Central memory CD8-positive, alpha-beta T cell (primary cell): ENCODE measurements around the gene MLH3.

Experiments used
- ATAC-seq: fragments of 150-1000 bp; cut with Tn5 transposase; replicated peaks from 2 replicates; pipeline ENCODE4 v1.10.0; 2022; ENCODE audit warnings: mild to moderate bottlenecking, moderate FRiP score, moderate number of reproducible peaks; ENCODE audit not compliant: poor library complexity, severe bottlenecking; ENCODE audit errors: extremely low read depth
- DNase-seq, 2 donors: peaks; one replicate each; pipeline ENCODE4 v3.0.0; 2021; ENCODE audit warnings: low spot score in 2 of 2
- H3K27ac Mint-ChIP-seq: one replicate; pipeline ENCODE4 v1.8.0; 2022; ENCODE audit warnings: low read depth, mild to moderate bottlenecking, moderate library complexity, mixed read lengths
- H3K27me3 Mint-ChIP-seq: one replicate; pipeline ENCODE4 v1.8.0; 2022; ENCODE audit warnings: mixed read lengths
- H3K36me3 Mint-ChIP-seq: one replicate; pipeline ENCODE4 v1.8.0; 2022; ENCODE audit warnings: mild to moderate bottlenecking, moderate library complexity, mixed read lengths; ENCODE audit not compliant: insufficient read depth
- H3K4me1 Mint-ChIP-seq: one replicate; pipeline ENCODE4 v1.8.0; 2022; ENCODE audit warnings: mixed read lengths
- H3K4me3 Mint-ChIP-seq: one replicate; pipeline ENCODE4 v1.8.0; 2022; ENCODE audit warnings: mild to moderate bottlenecking, moderate library complexity, mixed read lengths
- H3K9me3 Mint-ChIP-seq: one replicate; pipeline ENCODE4 v1.8.0; 2022; ENCODE audit warnings: mixed read lengths

Gene MLH3

DNA sequence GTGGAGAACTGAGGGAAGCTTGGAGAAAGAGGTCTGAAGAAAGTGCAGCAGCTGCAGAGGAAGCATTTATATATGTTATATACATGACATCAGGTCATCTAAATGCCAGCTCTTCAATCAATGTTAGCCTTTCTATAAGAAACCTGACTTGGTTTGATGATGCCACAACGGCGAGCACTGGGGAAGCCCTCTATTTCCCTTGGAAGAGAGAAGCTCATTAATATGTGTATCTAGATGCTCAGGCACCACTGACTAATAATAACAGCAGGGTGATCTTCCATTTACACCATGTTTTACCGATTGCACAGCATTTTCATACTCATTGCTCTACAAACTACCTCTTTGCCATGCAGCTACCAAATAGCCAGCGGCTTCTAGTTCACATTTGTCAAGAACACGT is 11.7 kb upstream of the MLH3 start:
- no peak for DNase-seq
- H3K4me3 Mint-ChIP-seq, result peak overlapping the region; percentile 99
- H3K9me3 Mint-ChIP-seq, result no peaks in the 10 kb centered on the region
- H3K27ac Mint-ChIP-seq, result peak overlapping the region; percentile 99
- no peaks in the 10 kb centered on the region for H3K27me3 Mint-ChIP-seq
- H3K36me3 Mint-ChIP-seq, result peaks cover 11% of the 10 kb centered on the region
- ATAC-seq, result peak; percentile 16
- peaks cover 23% of the 10 kb centered on the region for H3K4me1 Mint-ChIP-seq

DNA sequence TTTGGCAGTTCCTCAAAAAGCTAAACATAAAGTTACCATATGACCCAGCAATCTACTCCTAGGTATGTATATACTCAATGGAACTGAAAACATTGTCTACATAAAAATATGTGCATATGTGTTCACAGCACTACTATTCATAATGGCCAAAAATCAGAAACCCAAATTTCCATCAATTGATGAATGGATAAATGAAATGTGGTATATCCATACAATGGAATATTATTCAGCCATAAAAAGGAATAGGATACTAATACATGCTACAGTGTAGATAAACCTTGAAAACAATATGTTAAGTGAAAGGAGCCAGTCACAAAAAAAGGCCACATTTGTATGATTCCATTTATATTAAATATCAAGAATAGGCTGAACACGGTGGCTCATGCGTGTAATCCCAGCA is 9.2 kb upstream of the MLH3 start:
- H3K27me3 Mint-ChIP-seq, result no peaks in the 10 kb centered on the region
- ATAC-seq, result no peak
- H3K4me3 Mint-ChIP-seq, result no peak overlapping the region
- DNase-seq, result no peak
- peaks cover 29% of the 10 kb centered on the region for H3K4me1 Mint-ChIP-seq
- H3K27ac Mint-ChIP-seq, result no peak overlapping the region
- peaks cover 11% of the 10 kb centered on the region for H3K36me3 Mint-ChIP-seq
- no peaks in the 10 kb centered on the region for H3K9me3 Mint-ChIP-seq

DNA sequence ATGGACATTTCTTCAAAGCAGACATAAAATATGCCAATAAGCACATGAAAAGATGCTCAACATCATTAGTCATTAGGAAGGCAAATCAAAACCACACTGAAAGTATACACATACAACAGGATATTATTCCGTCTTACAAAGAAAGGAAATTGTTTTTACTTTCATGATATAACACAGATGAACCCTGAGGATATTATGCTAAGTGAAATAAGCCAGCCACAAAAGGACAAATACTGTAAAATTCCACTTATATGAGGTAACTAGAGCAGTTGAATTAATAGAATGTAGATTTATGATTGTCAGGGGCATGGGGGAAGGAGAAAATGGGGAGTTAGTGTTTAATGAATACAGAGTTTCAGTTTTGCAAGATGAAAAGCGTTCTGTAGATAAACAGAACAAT is 8.4 kb upstream of the MLH3 start:
- no peaks in the 10 kb centered on the region for H3K27me3 Mint-ChIP-seq
- peaks cover 11% of the 10 kb centered on the region for H3K36me3 Mint-ChIP-seq
- H3K4me1 Mint-ChIP-seq, result peaks cover 29% of the 10 kb centered on the region
- ATAC-seq (no peak), DNase-seq (no peak)
- no peaks in the 10 kb centered on the region for H3K9me3 Mint-ChIP-seq
- no peak overlapping the region for H3K4me3 Mint-ChIP-seq
- H3K27ac Mint-ChIP-seq, result no peak overlapping the region

DNA sequence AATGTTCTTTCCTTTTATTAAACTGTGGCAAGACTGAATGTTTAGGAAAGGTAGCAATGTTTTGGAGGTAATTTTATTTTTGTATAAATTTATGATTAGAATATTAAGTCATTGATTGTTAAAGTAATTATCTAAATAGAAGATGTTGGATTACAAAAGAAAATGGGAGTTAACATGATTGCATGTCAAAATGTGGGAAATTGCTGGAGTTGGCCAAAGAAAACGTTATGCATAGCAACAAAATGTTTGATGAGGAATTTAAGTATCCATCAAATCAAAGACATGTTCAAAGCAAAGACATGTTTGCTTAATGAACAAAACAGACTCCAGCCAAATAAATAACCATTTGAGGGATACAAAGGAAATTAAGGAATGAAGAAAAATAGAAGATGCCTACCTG is 3.2 kb upstream of the MLH3 start:
- ATAC-seq (no peak), DNase-seq (no peak)
- Mint-ChIP-seq H3K27ac (no peak overlapping the region), H3K36me3 (peaks cover 19% of the 10 kb centered on the region), H3K4me3 (no peak overlapping the region), H3K4me1 (peaks cover 17% of the 10 kb centered on the region), H3K27me3 (no peaks in the 10 kb centered on the region), H3K9me3 (no peaks in the 10 kb centered on the region)

DNA sequence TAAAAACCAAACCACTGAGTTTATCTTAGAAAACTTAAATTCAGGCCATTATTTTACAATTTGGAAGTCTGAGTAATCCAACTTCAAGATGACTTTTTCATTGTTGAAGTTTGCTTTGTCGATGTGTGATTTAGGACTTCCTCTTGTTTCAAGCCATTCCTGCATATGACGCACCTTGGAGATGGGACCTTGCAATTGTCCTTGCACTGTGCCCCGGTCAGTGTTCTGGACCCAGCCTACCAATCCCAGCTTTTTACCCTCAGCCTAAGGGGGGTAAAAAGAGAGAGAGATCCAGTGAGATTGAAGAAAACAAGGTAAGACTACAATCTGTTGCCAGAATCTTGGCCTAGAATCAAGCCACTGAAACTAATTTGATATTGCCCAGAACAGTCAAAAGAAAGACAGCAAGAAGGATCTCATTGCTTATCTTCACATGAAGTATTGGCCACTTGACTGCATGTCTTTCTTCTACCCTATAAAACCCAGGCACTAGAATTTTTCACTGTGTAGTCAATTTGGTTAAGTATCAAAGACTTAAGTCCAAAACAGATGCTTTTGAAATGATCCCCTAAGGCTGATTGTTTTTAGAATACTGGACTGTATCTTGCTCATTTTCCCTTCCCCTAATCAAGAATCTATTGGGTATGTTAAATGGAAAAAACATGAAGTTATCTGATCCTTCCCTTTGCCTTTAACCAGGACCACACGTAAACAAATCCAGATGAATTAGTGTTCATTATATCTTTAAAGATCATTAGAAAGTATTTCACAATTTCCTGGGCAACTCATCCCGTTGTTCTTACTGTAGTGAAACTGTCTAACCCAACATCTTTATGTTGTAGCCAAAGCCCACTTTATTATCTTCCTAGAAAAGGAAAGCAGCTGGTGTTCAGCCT is 2.4 kb upstream of the MLH3 start:
- H3K4me1 Mint-ChIP-seq, result peaks cover 18% of the 10 kb centered on the region
- H3K27ac Mint-ChIP-seq, result peak overlapping the region; percentile 98
- no peaks in the 10 kb centered on the region for H3K27me3 Mint-ChIP-seq
- H3K4me3 Mint-ChIP-seq, result no peak overlapping the region
- DNase-seq (no peak), ATAC-seq (no peak)
- peaks cover 18% of the 10 kb centered on the region for H3K36me3 Mint-ChIP-seq
- H3K9me3 Mint-ChIP-seq, result no peaks in the 10 kb centered on the region

DNA sequence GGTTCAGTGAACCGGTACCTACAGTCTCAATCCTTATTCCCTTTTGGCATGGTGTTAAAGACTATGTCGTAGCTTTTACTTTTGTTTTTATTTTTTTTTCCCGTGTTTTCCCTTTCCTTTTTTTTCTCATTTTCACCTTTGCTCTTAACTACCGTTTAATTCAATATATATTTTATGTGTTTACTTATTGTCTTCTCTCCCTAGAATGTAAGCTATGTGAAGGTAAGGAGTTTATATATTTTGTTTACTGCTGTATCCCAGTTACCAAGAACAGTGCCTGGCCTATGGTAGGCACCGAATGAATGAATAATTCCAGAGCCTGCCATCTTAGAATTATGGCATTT is 261 bp upstream of the MLH3 start:
- H3K9me3 Mint-ChIP-seq, result no peaks in the 10 kb centered on the region
- H3K27me3 Mint-ChIP-seq, result no peaks in the 10 kb centered on the region
- peak overlapping the region; percentile 88 for H3K4me3 Mint-ChIP-seq
- peaks cover 29% of the 10 kb centered on the region for H3K4me1 Mint-ChIP-seq
- H3K27ac Mint-ChIP-seq, result peak overlapping the region; percentile 98
- no peak for ATAC-seq
- no peak for DNase-seq
- peaks cover 18% of the 10 kb centered on the region for H3K36me3 Mint-ChIP-seq

DNA sequence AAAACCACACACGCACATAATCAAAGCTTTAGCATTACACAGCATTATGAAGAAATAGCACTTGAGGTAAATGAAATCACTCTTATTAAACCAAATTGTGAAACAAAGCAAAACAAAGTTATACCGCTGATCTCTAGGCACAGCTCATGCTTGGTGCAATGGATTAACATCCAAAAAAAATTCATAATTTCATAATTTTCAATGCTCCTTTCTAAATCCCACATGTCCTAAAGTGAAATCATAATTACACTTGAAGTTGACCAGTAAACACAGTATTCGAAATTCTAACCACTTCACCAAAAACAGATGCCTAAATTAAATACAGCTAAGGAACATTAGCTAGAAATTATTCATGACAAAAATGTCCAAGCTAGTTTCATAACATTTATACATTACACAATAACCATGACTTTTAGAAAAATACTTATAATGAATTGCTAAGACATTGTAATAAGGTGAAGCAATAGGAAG is 1.5 kb downstream of the MLH3 start:
- H3K27ac Mint-ChIP-seq, result peak overlapping the region; percentile 98
- peaks cover 40% of the 10 kb centered on the region for H3K4me1 Mint-ChIP-seq
- H3K9me3 Mint-ChIP-seq, result no peaks in the 10 kb centered on the region
- DNase-seq, result no peak
- H3K4me3 Mint-ChIP-seq, result peak overlapping the region; percentile 88
- no peak for ATAC-seq
- H3K27me3 Mint-ChIP-seq, result no peaks in the 10 kb centered on the region
- peaks cover 18% of the 10 kb centered on the region for H3K36me3 Mint-ChIP-seq

DNA sequence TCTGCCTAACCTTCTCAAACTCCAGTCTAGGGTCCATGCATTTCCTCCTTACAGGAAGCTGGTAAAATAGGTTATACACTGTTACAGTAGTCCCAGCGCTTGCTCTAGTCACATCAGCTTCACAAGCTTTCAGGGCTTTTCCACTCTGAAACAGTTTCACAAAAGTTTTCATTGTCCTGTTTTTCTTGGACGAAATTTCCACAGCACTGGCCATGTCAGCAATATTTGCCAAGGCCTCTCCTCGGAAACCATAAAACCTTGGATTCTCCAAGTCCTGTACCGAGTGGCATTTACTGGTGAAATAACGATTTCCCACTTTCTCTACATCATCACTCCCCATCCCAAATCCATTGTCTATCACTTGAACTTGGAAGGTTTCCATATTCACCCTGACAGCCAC is 2.1 kb downstream of the MLH3 start:
- peaks cover 46% of the 10 kb centered on the region for H3K4me1 Mint-ChIP-seq

DNA sequence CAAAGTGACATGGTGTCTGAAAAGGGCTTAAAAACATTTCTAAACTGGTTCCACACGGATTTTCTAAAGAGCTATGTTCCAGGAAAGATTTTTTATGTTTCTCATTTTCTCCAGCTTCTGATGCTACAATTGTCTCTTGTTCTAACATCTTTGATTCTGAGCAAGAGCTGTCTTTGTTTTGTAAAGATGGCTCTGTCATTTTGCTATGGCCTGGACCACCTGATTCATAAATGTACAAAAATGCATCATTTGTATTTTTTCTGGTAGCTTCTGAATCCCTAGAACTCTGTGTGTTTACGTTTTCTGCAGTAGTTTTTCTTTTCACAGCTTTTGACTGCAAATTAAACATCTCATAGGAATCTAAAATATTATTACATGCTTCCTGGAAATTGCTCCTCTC is 3.2 kb downstream of the MLH3 start:
- Mint-ChIP-seq H3K4me1 (peaks cover 50% of the 10 kb centered on the region), H3K9me3 (no peaks in the 10 kb centered on the region), H3K27ac (no peak overlapping the region), H3K4me3 (no peak overlapping the region), H3K36me3 (peaks cover 21% of the 10 kb centered on the region), H3K27me3 (no peaks in the 10 kb centered on the region)
- no peak for DNase-seq
- ATAC-seq, result no peak

More for the DNA sequence above, 2.1 kb downstream of the MLH3 start:
- no peak overlapping the region for H3K27ac Mint-ChIP-seq
- ATAC-seq (no peak), DNase-seq (no peak)
- no peaks in the 10 kb centered on the region for H3K27me3 Mint-ChIP-seq
- H3K36me3 Mint-ChIP-seq, result peaks cover 21% of the 10 kb centered on the region
- H3K4me3 Mint-ChIP-seq, result no peak overlapping the region
- no peaks in the 10 kb centered on the region for H3K9me3 Mint-ChIP-seq

DNA sequence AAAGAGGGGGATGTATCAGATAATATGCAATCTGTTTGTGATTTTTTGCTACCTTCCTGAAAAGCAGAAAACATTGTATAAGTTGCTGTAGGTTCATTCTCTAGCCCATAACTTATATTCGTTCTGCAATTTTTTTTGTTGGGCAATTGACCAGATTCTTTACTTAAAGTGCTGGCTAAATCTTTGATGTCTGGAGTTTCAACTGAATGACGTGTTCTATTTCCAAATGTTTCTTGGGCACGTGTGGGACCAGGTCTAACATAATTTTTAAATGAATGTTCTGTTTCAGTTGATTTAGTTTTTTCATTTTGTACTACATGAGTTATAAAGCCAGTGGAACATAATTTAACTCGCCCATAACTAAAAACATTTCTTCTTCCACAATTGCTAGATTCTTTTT is 3.8 kb downstream of the MLH3 start:
- peaks cover 51% of the 10 kb centered on the region for H3K4me1 Mint-ChIP-seq
- no peak overlapping the region for H3K4me3 Mint-ChIP-seq
- DNase-seq (no peak), ATAC-seq (no peak)
- no peaks in the 10 kb centered on the region for H3K9me3 Mint-ChIP-seq
- H3K36me3 Mint-ChIP-seq, result peaks cover 20% of the 10 kb centered on the region
- H3K27ac Mint-ChIP-seq, result no peak overlapping the region
- H3K27me3 Mint-ChIP-seq, result no peaks in the 10 kb centered on the region

DNA sequence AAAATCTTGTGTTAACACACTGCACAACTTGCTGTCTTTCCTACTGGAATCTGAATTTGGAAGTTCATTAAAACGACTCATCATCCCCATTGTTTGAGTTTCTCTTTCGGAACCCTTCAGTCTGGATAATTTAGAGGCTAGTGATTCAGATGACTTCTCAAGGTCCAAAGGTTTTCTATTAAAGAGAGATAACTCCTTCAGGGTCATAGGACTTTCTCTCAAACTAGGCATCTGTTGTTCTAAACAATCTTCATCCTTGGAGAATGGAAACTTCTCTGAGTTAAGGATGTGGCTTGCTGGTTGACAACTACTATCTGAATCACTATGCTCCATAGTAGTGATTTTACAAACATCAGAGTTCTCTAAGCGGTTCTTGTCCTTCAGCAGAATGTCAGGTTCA is 4.4 kb downstream of the MLH3 start:
- DNase-seq (no peak), ATAC-seq (no peak)
- Mint-ChIP-seq H3K4me1 (peaks cover 51% of the 10 kb centered on the region), H3K36me3 (peaks cover 20% of the 10 kb centered on the region), H3K9me3 (no peaks in the 10 kb centered on the region), H3K27ac (no peak overlapping the region), H3K4me3 (no peak overlapping the region), H3K27me3 (no peaks in the 10 kb centered on the region)

DNA sequence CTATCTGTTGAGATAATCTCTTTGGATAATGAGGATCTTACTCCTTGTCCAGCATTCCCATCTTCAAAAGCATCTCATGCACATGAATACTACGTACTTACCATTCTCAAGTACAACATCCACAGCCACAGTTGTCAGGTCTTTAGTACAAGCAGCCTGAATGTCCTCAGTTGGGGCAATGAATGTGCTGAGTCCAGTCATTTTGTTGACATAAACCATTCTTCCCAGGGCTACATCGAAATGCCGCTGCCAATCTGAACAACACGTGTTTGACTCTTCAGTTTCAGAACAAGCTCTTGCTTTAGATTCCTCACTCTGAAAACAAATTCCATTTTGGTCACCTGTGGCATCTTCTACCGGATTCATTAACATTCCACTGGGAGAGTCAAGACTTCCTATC is 5.0 kb downstream of the MLH3 start:
- Mint-ChIP-seq H3K27me3 (no peaks in the 10 kb centered on the region), H3K4me3 (no peak overlapping the region), H3K4me1 (peaks cover 51% of the 10 kb centered on the region), H3K27ac (no peak overlapping the region), H3K36me3 (peaks cover 17% of the 10 kb centered on the region), H3K9me3 (no peaks in the 10 kb centered on the region)
- DNase-seq, result no peak
- no peak for ATAC-seq

DNA sequence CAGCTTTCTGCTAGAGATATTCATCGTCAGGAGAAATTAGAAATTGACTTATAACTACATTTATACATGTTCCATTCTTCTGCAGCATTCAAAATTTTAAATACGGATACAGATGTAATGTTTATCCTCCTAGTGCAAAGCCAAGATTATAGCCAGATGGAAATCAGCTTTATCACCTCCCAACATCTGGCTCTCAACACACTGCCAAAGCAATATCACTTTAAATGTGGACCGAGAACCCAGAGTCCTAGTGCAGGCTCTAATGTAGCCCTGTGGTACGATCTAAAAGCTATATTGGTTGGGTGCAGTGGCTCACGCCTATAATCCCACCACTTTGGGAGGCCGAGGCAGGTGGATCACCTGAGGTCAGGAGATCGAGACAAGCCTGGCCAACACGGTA is 6.5 kb downstream of the MLH3 start:
- Mint-ChIP-seq H3K4me1 (peaks cover 41% of the 10 kb centered on the region), H3K4me3 (no peak overlapping the region), H3K27ac (no peak overlapping the region), H3K27me3 (no peaks in the 10 kb centered on the region), H3K9me3 (no peaks in the 10 kb centered on the region), H3K36me3 (peaks cover 11% of the 10 kb centered on the region)
- DNase-seq (no peak), ATAC-seq (no peak)
